ENCODE results near the gene SUMF2.

DNA sequence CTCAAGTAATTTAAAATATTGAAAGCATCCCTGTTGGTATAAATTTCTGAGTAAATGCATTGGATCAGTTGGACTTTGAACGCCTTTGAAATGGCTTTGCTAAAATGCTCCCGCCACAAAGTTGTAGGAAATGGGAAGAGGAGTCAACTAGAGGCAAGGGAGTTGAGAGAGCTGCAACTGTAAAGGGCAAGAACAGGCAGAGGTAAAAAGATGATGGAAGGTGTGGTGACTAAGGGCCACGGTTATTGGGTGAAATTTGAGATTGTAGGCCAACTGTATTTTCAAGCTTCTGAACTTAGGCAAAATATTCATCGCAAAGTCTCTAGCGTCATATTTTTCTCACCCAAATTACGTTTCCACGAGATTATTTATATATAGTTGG, 595 bp upstream of the SUMF2 start:
- TF ChIP-seq, protein P1, sequence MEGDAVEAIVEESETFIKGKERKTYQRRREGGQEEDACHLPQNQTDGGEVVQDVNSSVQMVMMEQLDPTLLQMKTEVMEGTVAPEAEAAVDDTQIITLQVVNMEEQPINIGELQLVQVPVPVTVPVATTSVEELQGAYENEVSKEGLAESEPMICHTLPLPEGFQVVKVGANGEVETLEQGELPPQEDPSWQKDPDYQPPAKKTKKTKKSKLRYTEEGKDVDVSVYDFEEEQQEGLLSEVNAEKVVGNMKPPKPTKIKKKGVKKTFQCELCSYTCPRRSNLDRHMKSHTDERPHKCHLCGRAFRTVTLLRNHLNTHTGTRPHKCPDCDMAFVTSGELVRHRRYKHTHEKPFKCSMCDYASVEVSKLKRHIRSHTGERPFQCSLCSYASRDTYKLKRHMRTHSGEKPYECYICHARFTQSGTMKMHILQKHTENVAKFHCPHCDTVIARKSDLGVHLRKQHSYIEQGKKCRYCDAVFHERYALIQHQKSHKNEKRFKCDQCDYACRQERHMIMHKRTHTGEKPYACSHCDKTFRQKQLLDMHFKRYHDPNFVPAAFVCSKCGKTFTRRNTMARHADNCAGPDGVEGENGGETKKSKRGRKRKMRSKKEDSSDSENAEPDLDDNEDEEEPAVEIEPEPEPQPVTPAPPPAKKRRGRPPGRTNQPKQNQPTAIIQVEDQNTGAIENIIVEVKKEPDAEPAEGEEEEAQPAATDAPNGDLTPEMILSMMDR (IDR thresholded peaks at IDR 0.05 in 2 of 3, conservative IDR thresholded peaks at IDR 0.05 in 1 of 3; ENCODE audit: borderline replicate concordance in 1 of 3, insufficient read depth in 1 of 3, low read depth in 2 of 3, low read length in 2 of 3) = no peak
- TF ChIP-seq EZH2phosphoT487 (IDR thresholded peaks at IDR 0.05; ENCODE audit: borderline replicate concordance) (no peak), SIN3A (IDR thresholded peaks at IDR 0.05; ENCODE audit: low read depth) (no peak), POLR2A (IDR thresholded peaks at IDR 0.05; ENCODE audit: borderline replicate concordance, extremely low read depth, insufficient read depth, insufficient read length) (no peak), ZNF274 (IDR thresholded peaks at IDR 0.05; ENCODE audit: low read depth, low read length) (no peak), TCF7L2 (IDR thresholded peaks at IDR 0.05; ENCODE audit: borderline replicate concordance, extremely low read depth, insufficient read depth, insufficient read length) (no peak), RAD21 (IDR thresholded peaks at IDR 0.05; ENCODE audit: low read depth) (no peak; the same call in 1 of the 2 replicates), YY1 (IDR thresholded peaks at IDR 0.05; ENCODE audit: extremely low read depth, insufficient replicate concordance, low read depth, low read length) (no peak), ELF1 (IDR thresholded peaks at IDR 0.05; ENCODE audit: borderline replicate concordance, low read depth) (no peak), EZH2 (IDR thresholded peaks at IDR 0.05) (no peak), EGR1 (IDR thresholded peaks at IDR 0.05; ENCODE audit: low read depth) (no peak), JUND (IDR thresholded peaks at IDR 0.05) (no peak)
- TF ChIP-seq, protein P2, sequence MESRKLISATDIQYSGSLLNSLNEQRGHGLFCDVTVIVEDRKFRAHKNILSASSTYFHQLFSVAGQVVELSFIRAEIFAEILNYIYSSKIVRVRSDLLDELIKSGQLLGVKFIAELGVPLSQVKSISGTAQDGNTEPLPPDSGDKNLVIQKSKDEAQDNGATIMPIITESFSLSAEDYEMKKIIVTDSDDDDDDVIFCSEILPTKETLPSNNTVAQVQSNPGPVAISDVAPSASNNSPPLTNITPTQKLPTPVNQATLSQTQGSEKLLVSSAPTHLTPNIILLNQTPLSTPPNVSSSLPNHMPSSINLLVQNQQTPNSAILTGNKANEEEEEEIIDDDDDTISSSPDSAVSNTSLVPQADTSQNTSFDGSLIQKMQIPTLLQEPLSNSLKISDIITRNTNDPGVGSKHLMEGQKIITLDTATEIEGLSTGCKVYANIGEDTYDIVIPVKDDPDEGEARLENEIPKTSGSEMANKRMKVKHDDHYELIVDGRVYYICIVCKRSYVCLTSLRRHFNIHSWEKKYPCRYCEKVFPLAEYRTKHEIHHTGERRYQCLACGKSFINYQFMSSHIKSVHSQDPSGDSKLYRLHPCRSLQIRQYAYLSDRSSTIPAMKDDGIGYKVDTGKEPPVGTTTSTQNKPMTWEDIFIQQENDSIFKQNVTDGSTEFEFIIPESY (IDR thresholded peaks at IDR 0.05; ENCODE audit: extremely low read depth, insufficient replicate concordance, low read length) = no peak
- TF ChIP-seq, protein P3, sequence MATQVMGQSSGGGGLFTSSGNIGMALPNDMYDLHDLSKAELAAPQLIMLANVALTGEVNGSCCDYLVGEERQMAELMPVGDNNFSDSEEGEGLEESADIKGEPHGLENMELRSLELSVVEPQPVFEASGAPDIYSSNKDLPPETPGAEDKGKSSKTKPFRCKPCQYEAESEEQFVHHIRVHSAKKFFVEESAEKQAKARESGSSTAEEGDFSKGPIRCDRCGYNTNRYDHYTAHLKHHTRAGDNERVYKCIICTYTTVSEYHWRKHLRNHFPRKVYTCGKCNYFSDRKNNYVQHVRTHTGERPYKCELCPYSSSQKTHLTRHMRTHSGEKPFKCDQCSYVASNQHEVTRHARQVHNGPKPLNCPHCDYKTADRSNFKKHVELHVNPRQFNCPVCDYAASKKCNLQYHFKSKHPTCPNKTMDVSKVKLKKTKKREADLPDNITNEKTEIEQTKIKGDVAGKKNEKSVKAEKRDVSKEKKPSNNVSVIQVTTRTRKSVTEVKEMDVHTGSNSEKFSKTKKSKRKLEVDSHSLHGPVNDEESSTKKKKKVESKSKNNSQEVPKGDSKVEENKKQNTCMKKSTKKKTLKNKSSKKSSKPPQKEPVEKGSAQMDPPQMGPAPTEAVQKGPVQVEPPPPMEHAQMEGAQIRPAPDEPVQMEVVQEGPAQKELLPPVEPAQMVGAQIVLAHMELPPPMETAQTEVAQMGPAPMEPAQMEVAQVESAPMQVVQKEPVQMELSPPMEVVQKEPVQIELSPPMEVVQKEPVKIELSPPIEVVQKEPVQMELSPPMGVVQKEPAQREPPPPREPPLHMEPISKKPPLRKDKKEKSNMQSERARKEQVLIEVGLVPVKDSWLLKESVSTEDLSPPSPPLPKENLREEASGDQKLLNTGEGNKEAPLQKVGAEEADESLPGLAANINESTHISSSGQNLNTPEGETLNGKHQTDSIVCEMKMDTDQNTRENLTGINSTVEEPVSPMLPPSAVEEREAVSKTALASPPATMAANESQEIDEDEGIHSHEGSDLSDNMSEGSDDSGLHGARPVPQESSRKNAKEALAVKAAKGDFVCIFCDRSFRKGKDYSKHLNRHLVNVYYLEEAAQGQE (IDR thresholded peaks at IDR 0.05; ENCODE audit: low read depth) = no peak
